Measurements from ENCODE around the gene ATOX1. TPM values are rescaled to one million over a fixed set of nuclear protein-coding genes. Genes with fewer than 3 reads are reported as not detected.

Gene ATOX1
- total and polyA plus RNA-seq, 2 donors from 2014 or later = 83.2 to 611 TPM

GRCh38 chr5:151708126-151708525, 50.3 kb downstream of the ATOX1 start:
- intact Hi-C loops (cut with DNase I) = no loop called here
- no peaks in the 10 kb centered on the region for H3K27me3 ChIP-seq (ENCODE audit: control insufficient read depth, insufficient read depth, low read length)
- H3K9ac ChIP-seq (ENCODE audit: low read length in 3 of 3) = no peak overlapping the region
- H3K4me1 ChIP-seq (ENCODE audit: control insufficient read depth in 2 of 3, insufficient read depth in 2 of 3, low read depth in 1 of 3, low read length in 3 of 3) = peaks cover 0 to 2% (median 0%) of the 10 kb centered on the region in 3 donors
- FAIRE-seq (no peak), DNase-seq (no peak)
- TF ChIP-seq, protein P1, sequence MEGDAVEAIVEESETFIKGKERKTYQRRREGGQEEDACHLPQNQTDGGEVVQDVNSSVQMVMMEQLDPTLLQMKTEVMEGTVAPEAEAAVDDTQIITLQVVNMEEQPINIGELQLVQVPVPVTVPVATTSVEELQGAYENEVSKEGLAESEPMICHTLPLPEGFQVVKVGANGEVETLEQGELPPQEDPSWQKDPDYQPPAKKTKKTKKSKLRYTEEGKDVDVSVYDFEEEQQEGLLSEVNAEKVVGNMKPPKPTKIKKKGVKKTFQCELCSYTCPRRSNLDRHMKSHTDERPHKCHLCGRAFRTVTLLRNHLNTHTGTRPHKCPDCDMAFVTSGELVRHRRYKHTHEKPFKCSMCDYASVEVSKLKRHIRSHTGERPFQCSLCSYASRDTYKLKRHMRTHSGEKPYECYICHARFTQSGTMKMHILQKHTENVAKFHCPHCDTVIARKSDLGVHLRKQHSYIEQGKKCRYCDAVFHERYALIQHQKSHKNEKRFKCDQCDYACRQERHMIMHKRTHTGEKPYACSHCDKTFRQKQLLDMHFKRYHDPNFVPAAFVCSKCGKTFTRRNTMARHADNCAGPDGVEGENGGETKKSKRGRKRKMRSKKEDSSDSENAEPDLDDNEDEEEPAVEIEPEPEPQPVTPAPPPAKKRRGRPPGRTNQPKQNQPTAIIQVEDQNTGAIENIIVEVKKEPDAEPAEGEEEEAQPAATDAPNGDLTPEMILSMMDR (IDR thresholded peaks at IDR 0.05; ENCODE audit: borderline replicate concordance, extremely low read depth, insufficient read depth) = no peak
- H3K9me3 ChIP-seq (ENCODE audit: control insufficient read depth in 2 of 3, insufficient read depth in 1 of 3, low read length in 3 of 3) = no peaks in the 10 kb centered on the region
- no peak overlapping the region for H3K4me3 ChIP-seq (ENCODE audit: low read length in 3 of 3)
- H3K27ac ChIP-seq (ENCODE audit: low read depth in 2 of 2, low read length in 2 of 2) = no peak overlapping the region
- no peaks in the 10 kb centered on the region for H3K36me3 ChIP-seq (ENCODE audit: control insufficient read depth in 2 of 3, insufficient read depth in 3 of 3, low read length in 3 of 3)

GRCh38 chr5:151707567-151707966, 50.9 kb downstream of the ATOX1 start:
- Histone ChIP-seq H3K4me1 (ENCODE audit: control insufficient read depth in 2 of 3, insufficient read depth in 2 of 3, low read depth in 1 of 3, low read length in 3 of 3) (peaks cover 0 to 2% (median 0%) of the 10 kb centered on the region in 3 donors), H3K27ac (ENCODE audit: low read depth in 2 of 2, low read length in 2 of 2) (no peak overlapping the region)

DNA sequence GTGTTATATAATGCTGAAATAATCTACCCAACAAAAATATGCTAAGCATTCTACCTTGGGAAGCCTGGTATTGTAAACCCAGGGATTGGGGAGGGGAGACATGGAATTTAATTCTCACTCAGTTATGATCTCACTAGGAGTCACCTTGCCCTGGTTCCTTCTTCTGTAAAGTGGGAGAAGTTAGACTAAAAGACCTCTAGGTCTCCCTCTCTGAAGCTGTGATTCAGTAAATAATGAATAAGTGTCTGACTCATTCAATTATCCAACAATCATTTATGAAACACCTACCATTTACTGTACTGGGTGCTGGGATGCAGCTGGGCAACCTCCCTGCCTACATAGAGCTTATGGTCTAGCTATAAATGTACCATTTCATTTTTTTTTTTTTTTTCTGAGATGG, 51.5 kb downstream of the ATOX1 start:
- no peaks in the 10 kb centered on the region for H3K27me3 ChIP-seq (ENCODE audit: control insufficient read depth, insufficient read depth, low read length)
- H3K4me3 ChIP-seq (ENCODE audit: low read length in 3 of 3) = no peak overlapping the region
- TF ChIP-seq, protein P1 (IDR thresholded peaks at IDR 0.05; ENCODE audit: borderline replicate concordance, extremely low read depth, insufficient read depth) = no peak
- H3K27ac ChIP-seq (ENCODE audit: low read depth in 2 of 2, low read length in 2 of 2) = no peak overlapping the region
- no peak overlapping the region for H3K9ac ChIP-seq (ENCODE audit: low read length in 3 of 3)
- peaks cover 0 to 2% (median 0%) of the 10 kb centered on the region in 3 donors for H3K4me1 ChIP-seq (ENCODE audit: control insufficient read depth in 2 of 3, insufficient read depth in 2 of 3, low read depth in 1 of 3, low read length in 3 of 3)
- no peaks in the 10 kb centered on the region for H3K36me3 ChIP-seq (ENCODE audit: control insufficient read depth in 2 of 3, insufficient read depth in 3 of 3, low read length in 3 of 3)
- no peak for DNase-seq
- FAIRE-seq = no peak
- intact Hi-C loops (cut with DNase I) = no loop called here
- no peaks in the 10 kb centered on the region for H3K9me3 ChIP-seq (ENCODE audit: control insufficient read depth in 2 of 3, insufficient read depth in 1 of 3, low read length in 3 of 3)

More at GRCh38 chr5:151707567-151707966, 50.9 kb downstream of the ATOX1 start:
- FAIRE-seq = no peak
- Histone ChIP-seq H3K9me3 (ENCODE audit: control insufficient read depth in 2 of 3, insufficient read depth in 1 of 3, low read length in 3 of 3) (no peaks in the 10 kb centered on the region), H3K36me3 (ENCODE audit: control insufficient read depth in 2 of 3, insufficient read depth in 3 of 3, low read length in 3 of 3) (no peaks in the 10 kb centered on the region), H3K27me3 (ENCODE audit: control insufficient read depth, insufficient read depth, low read length) (no peaks in the 10 kb centered on the region), H3K4me3 (ENCODE audit: low read length in 3 of 3) (no peak overlapping the region), H3K9ac (ENCODE audit: low read length in 3 of 3) (no peak overlapping the region)
- TF ChIP-seq, protein P1 (IDR thresholded peaks at IDR 0.05; ENCODE audit: borderline replicate concordance, extremely low read depth, insufficient read depth) = no peak
- intact Hi-C loops (cut with DNase I) = no loop called here
- DNase-seq = peak in 2 of 5 donors; percentile 34 to 84

DNA sequence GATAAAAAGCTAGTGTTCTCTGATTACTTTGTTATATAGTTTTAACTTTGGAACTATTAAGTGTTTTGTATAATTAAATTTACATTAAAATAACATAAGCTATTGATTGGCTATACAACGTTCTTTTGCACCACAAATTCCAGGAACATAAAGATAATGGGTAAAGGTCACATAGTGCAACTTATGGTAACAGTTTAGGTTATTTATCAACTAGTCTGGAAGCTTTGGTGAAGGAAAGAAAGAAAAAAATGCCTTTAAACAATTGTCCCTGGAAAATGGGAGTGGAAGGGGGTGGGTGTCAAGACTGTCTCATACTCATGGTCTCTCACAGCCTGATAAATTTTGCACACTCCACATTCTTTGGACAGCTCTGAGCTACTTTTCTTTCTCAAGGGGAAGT, 54.7 kb downstream of the ATOX1 start:
- H3K27ac ChIP-seq (ENCODE audit: low read depth in 2 of 2, low read length in 2 of 2) = no peak overlapping the region
- H3K27me3 ChIP-seq (ENCODE audit: control insufficient read depth, insufficient read depth, low read length) = no peaks in the 10 kb centered on the region
- FAIRE-seq = no peak
- TF ChIP-seq, protein P1 (IDR thresholded peaks at IDR 0.05; ENCODE audit: borderline replicate concordance, extremely low read depth, insufficient read depth) = no peak
- no peak overlapping the region for H3K9ac ChIP-seq (ENCODE audit: low read length in 3 of 3)
- H3K9me3 ChIP-seq (ENCODE audit: control insufficient read depth in 2 of 3, insufficient read depth in 1 of 3, low read length in 3 of 3) = no peaks in the 10 kb centered on the region
- peaks cover 4 to 10% (median 7%) of the 10 kb centered on the region in 3 donors for H3K4me1 ChIP-seq (ENCODE audit: control insufficient read depth in 2 of 3, insufficient read depth in 2 of 3, low read depth in 1 of 3, low read length in 3 of 3)
- no peaks in the 10 kb centered on the region for H3K36me3 ChIP-seq (ENCODE audit: control insufficient read depth in 2 of 3, insufficient read depth in 3 of 3, low read length in 3 of 3)
- DNase-seq = no peak
- intact Hi-C loops (cut with DNase I) = no loop called here
- no peak overlapping the region for H3K4me3 ChIP-seq (ENCODE audit: low read length in 3 of 3)

Data from kidney (tissue), 14 donors.